HEK293T (cell line): ENCODE data around the gene SLFN13.
"Not testable (repeated sequence)": the region's sequence is repeated elsewhere in the genome, so short reads cannot be mapped to it uniquely, and the experiment has no call there.

Experiments
- CTCF ChIA-PET: fragments of 350-600 bp; formaldehyde crosslinking; extraction: SDS; loops from one replicate; lab custom pipeline; 2021; ENCODE audit warnings: antibody characterized with exemption, inconsistent platforms; lab: Yijun Ruan, JAX
- POLR2A ChIA-PET: fragments of 350-600 bp; formaldehyde crosslinking; extraction: SDS; loops from one replicate; lab custom pipeline; 2020; ENCODE audit warnings: antibody characterized with exemption, inconsistent platforms; lab: Yijun Ruan, JAX
- DNase-seq: peaks from one replicate; pipeline ENCODE4 v3.0.0; 2012; ENCODE audit warnings: mixed read lengths; ENCODE audit errors: extremely low spot score
- ARNT ChIP-seq: fragments of 450-650 bp; IDR thresholded peaks from 2 replicates; pipeline ENCODE4 v1.6.1; 2017; ENCODE audit warnings: mild to moderate bottlenecking
- BHLHE40 ChIP-seq: fragments of 450-650 bp; IDR thresholded peaks from 2 replicates; pipeline ENCODE4 v1.6.1; 2016; ENCODE audit warnings: mild to moderate bottlenecking, moderate library complexity, borderline replicate concordance
- CTBP1 ChIP-seq: fragments of 450-650 bp; IDR thresholded peaks from 2 replicates; pipeline ENCODE4 v1.6.1; 2016; ENCODE audit warnings: borderline replicate concordance
- ELF4 ChIP-seq: fragments of 450-650 bp; IDR thresholded peaks from 2 replicates; pipeline ENCODE4 v1.6.1; 2017; ENCODE audit warnings: antibody characterized with exemption
- FOXA1 ChIP-seq: fragments of 450-650 bp; IDR thresholded peaks from 2 replicates; pipeline ENCODE4 v1.6.1; 2016; ENCODE audit warnings: mild to moderate bottlenecking
- FOXK2 ChIP-seq: fragments of 450-650 bp; IDR thresholded peaks from 2 replicates; pipeline ENCODE4 v1.6.1; 2016; ENCODE audit warnings: mild to moderate bottlenecking
- FOXM1 ChIP-seq: fragments of 450-650 bp; IDR thresholded peaks from 2 replicates; pipeline ENCODE4 v1.6.1; 2017; ENCODE audit warnings: mild to moderate bottlenecking, borderline replicate concordance
- HDGF ChIP-seq: fragments of 450-650 bp; IDR thresholded peaks from 2 replicates; pipeline ENCODE4 v1.6.1; 2017; ENCODE audit warnings: antibody characterized with exemption, borderline replicate concordance
- L3MBTL2 ChIP-seq: fragments of 450-650 bp; conservative IDR thresholded peaks from 2 replicates; pipeline ENCODE4 v1.6.1; 2016; ENCODE audit warnings: mild to moderate bottlenecking
- LEF1 ChIP-seq: fragments of 450-650 bp; IDR thresholded peaks from 2 replicates; pipeline ENCODE4 v1.6.1; 2017; ENCODE audit warnings: mild to moderate bottlenecking, borderline replicate concordance
- NFRKB ChIP-seq: fragments of 450-650 bp; IDR thresholded peaks from 2 replicates; pipeline ENCODE4 v1.6.1; 2016; ENCODE audit warnings: mild to moderate bottlenecking, moderate library complexity
- PKNOX1 ChIP-seq: fragments of 450-650 bp; IDR thresholded peaks from 2 replicates; pipeline ENCODE4 v1.6.1; 2016
- SP1 ChIP-seq: fragments of 450-650 bp; IDR thresholded peaks from 2 replicates; pipeline ENCODE4 v1.6.1; 2017
- SUZ12 ChIP-seq: fragments of 450-650 bp; IDR thresholded peaks from 2 replicates; pipeline ENCODE4 v1.6.1; 2016; ENCODE audit warnings: mild to moderate bottlenecking
- TARDBP ChIP-seq: fragments of 450-650 bp; IDR thresholded peaks from 2 replicates; pipeline ENCODE4 v1.6.1; 2016
- ZNF384 ChIP-seq: fragments of 450-650 bp; IDR thresholded peaks from 2 replicates; pipeline ENCODE4 v1.6.1; 2016

SLFN13 gene

DNA sequence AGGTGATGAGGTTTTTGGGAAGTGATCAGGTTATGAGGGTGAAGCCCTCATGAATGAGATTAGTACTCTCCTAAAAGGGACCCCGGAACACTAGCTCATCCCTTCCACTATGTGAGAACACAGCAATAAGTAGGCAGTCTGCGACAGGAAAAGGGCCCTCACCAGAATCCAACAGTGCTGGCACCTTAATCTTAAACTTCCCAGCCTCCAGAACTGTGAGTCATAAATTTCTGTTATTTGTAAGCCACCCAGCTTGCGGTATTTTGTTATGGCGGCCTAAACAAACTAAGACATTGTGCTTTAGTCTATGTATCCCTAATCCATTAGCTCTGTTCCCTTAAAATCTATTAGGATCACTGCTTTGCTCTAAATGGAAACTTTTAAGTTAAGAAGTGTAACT is 24.8 kb downstream of the SLFN13 start:
- ChIA-PET CTCF (no interaction called here), POLR2A (no interaction called here)
- DNase-seq: no peak
- TF ChIP-seq CTBP1: no peak
- no peak for TF ChIP-seq SUZ12
- TF ChIP-seq ELF4: no peak
- TF ChIP-seq FOXK2: no peak
- TF ChIP-seq LEF1: no peak
- no peak for TF ChIP-seq TARDBP
- TF ChIP-seq NFRKB: no peak
- no peak for TF ChIP-seq L3MBTL2
- no peak for TF ChIP-seq FOXA1

GRCh38 chr17:35421069-35421468 is 27.5 kb downstream of the SLFN13 start:
- CTCF ChIA-PET, DNase-seq, POLR2A ChIA-PET: not testable (repeated sequence)

- POLR2A ChIA-PET: no interaction called here
- TF ChIP-seq SUZ12 (no peak), TARDBP (no peak), NFRKB (no peak), CTBP1 (no peak), L3MBTL2 (no peak)
- DNase-seq: no peak
- CTCF ChIA-PET: no interaction called here
These were observed 31.9 kb downstream of the SLFN13 start for GRCh38 chr17:35416659-35417058.

- CTCF ChIA-PET, POLR2A ChIA-PET, DNase-seq: not testable (repeated sequence)
These were observed 33.9 kb downstream of the SLFN13 start for GRCh38 chr17:35414707-35415106.

- ChIA-PET CTCF (no interaction called here), POLR2A (no interaction called here)
- no peak for TF ChIP-seq FOXK2
- TF ChIP-seq TARDBP: no peak
- no peak for TF ChIP-seq FOXM1
- no peak for TF ChIP-seq LEF1
- no peak for DNase-seq
These were observed 34.3 kb downstream of the SLFN13 start for GRCh38 chr17:35414247-35414646.

GRCh38 chr17:35407531-35407930 is 41.0 kb downstream of the SLFN13 start:
- ChIA-PET POLR2A (interaction anchor here (2.0 kb wide), 1 partner anchor 34 kb away, joined by 4 read pairs; the partner anchor contains the start of gene SLFN11), CTCF (no interaction called here)

GRCh38 chr17:35406568-35406967 is 42.0 kb downstream of the SLFN13 start:
- POLR2A ChIA-PET: interaction anchor here (2.0 kb wide), 1 partner anchor 33 kb away, joined by 4 read pairs; the partner anchor contains the start of gene SLFN11
- TF ChIP-seq ZNF384 (no peak), FOXM1 (no peak), BHLHE40 (no peak), TARDBP (no peak), L3MBTL2 (no peak), ARNT (no peak), LEF1 (no peak), NFRKB (no peak), SUZ12 (no peak), CTBP1 (no peak), HDGF (no peak), SP1 (no peak)
- CTCF ChIA-PET: no interaction called here
- DNase-seq: no peak

More at GRCh38 chr17:35407531-35407930, 41.0 kb downstream of the SLFN13 start:
- no peak for TF ChIP-seq NFRKB
- no peak for TF ChIP-seq SP1
- TF ChIP-seq ELF4: no peak
- no peak for TF ChIP-seq SUZ12
- TF ChIP-seq FOXM1: no peak
- no peak for TF ChIP-seq FOXA1
- no peak for TF ChIP-seq BHLHE40
- TF ChIP-seq HDGF: no peak
- TF ChIP-seq TARDBP: no peak
- no peak for TF ChIP-seq CTBP1
- no peak for DNase-seq

GRCh38 chr17:35404360-35404759 is 44.2 kb downstream of the SLFN13 start:
- POLR2A ChIA-PET: no interaction called here
- DNase-seq: no peak
- no peak for TF ChIP-seq FOXM1
- no peak for TF ChIP-seq FOXK2
- TF ChIP-seq FOXA1: no peak
- TF ChIP-seq ARNT: no peak
- TF ChIP-seq NFRKB: no peak
- no peak for TF ChIP-seq SUZ12
- no peak for TF ChIP-seq ZNF384
- no peak for TF ChIP-seq LEF1
- CTCF ChIA-PET: no interaction called here

- CTCF ChIA-PET, POLR2A ChIA-PET, DNase-seq: not testable (repeated sequence)
These were observed 54.8 kb downstream of the SLFN13 start for GRCh38 chr17:35393783-35394182.

GRCh38 chr17:35390663-35391062 is 57.9 kb downstream of the SLFN13 start:
- ChIA-PET POLR2A (interaction anchor here (1.2 kb wide), 1 partner anchor 17 kb away, joined by 4 read pairs; the partner anchor contains the start of gene SLFN11), CTCF (no interaction called here)
- DNase-seq: no peak
- TF ChIP-seq FOXM1 (no peak), ZNF384 (no peak), ELF4 (no peak), CTBP1 (no peak), ARNT (no peak), PKNOX1 (no peak)
